K562 (cell line): ENCODE data around the gene TTC16. TPM values are rescaled to one million over a fixed set of nuclear protein-coding genes. Genes with fewer than 3 reads are reported as not detected.

ENCODE experiments used
- CREB1 ChIP-seq, 2 experiments: sonication (generic) in 1 of 2; formaldehyde crosslinking in 1 of 2; IDR thresholded peaks; 2 replicates each; pipeline versions ENCODE4 v1.6.1 to v1.8.0; 2012 to 2022; ENCODE audit warnings: inconsistent platforms in 1 of 2, mild to moderate bottlenecking in 1 of 2, missing genetic modification reagents in 1 of 2, moderate library complexity in 1 of 2
- L3MBTL2 ChIP-seq: fragments of 450-650 bp; IDR thresholded peaks from 2 replicates; pipeline ENCODE4 v1.6.1; 2016; ENCODE audit warnings: mild to moderate bottlenecking, moderate library complexity
- NR2C2 ChIP-seq, 2 experiments: fragments of 200-800 bp in 1 of 2; sonication (Bioruptor generic) in 1 of 2; sonication (generic) in 1 of 2; formaldehyde crosslinking in 1 of 2; IDR thresholded peaks; 2 replicates each; pipeline versions ENCODE4 v1.6.1 to v1.8.0; 2016 to 2022; ENCODE audit warnings: mild to moderate bottlenecking in 1 of 2, missing compliant biosample characterization in 1 of 2, missing genetic modification characterization in 1 of 2, missing genetic modification reagents in 1 of 2
- RUNX1 ChIP-seq: sonication (generic); IDR thresholded peaks from 2 replicates; pipeline ENCODE4 v1.6.1; 2016; ENCODE audit warnings: antibody characterized with exemption, low read depth
- ZFP30 ChIP-seq: fragments of 250-450 bp; sonication (Bioruptor Pico); IDR thresholded peaks from 2 replicates; pipeline ENCODE4 v1.8.0; 2022; ENCODE audit warnings: moderate library complexity, mild to moderate bottlenecking, inconsistent platforms, borderline replicate concordance
- ZNF212 ChIP-seq: fragments of 450-650 bp; formaldehyde crosslinking; IDR thresholded peaks from 2 replicates; pipeline ENCODE4 v1.4.0; 2020; ENCODE audit warnings: mild to moderate bottlenecking
- polyA plus RNA-seq, 8 experiments: library from polyadenylated mRNA; depleted of rRNA in 4 of 8; stranded (reverse) in 5 of 8; unstranded in 3 of 8; fragments of >200 nt; fragmentation: Nextera tagmentation in 2 of 8; fragmentation: Illumina TruSeq in 1 of 8; extraction: Ambion mirVana in 2 of 8; extraction: Trizol in 1 of 8; gene quantifications; 2 replicates each; pipeline versions ENCODE4 v1.2.1 to v1.2.3, GENCODE V29; 2011 to 2014; ENCODE audit warnings: inconsistent platforms in 1 of 8, missing spikeins in 1 of 8
- total RNA-seq, 7 experiments: library from RNA; depleted of rRNA in 6 of 7; stranded (reverse); fragments of >200 nt in 6 of 7; fragmentation: Illumina TruSeq in 2 of 7; extraction: Trizol in 2 of 7; gene quantifications; 2 replicates each; pipeline versions ENCODE4 v1.2.1 to v1.2.3, GENCODE V29; 2011 to 2021; ENCODE audit warnings: low replicate concordance in 1 of 7
- TF ChIP-seq, protein P1 (sequence below), 2 experiments: fragments of 450-650 bp in 1 of 2; sonication (generic) in 1 of 2; formaldehyde crosslinking; conservative IDR thresholded peaks; 2 replicates each; pipeline versions ENCODE4 v1.4.0 to v1.8.1; 2020 to 2022; ENCODE audit warnings: mild to moderate bottlenecking in 1 of 2, missing genetic modification reagents in 1 of 2
- TF ChIP-seq, protein P2 (sequence below): fragments of 250-450 bp; sonication (Bioruptor Pico); IDR thresholded peaks from 2 replicates; pipeline ENCODE4 v1.9.0; 2021; ENCODE audit warnings: mild to moderate bottlenecking, inconsistent platforms
- TF ChIP-seq, protein P3 (sequence below): fragments of 250-450 bp; sonication (Bioruptor Pico); IDR thresholded peaks from 2 replicates; pipeline ENCODE4 v1.4.0; 2020
- TF ChIP-seq, protein P4 (sequence below): fragments of 200-800 bp; sonication (Bioruptor generic); IDR thresholded peaks from 2 replicates; pipeline ENCODE4 v1.6.1; 2016; ENCODE audit warnings: missing genetic modification characterization, missing compliant biosample characterization

Gene TTC16
- total and polyA plus RNA-seq, 9 of the 15 experiments (the other 6 are each of a cell fraction or from before 2014, with no cell fraction given), result 0.11 TPM; not detected in 8

DNA sequence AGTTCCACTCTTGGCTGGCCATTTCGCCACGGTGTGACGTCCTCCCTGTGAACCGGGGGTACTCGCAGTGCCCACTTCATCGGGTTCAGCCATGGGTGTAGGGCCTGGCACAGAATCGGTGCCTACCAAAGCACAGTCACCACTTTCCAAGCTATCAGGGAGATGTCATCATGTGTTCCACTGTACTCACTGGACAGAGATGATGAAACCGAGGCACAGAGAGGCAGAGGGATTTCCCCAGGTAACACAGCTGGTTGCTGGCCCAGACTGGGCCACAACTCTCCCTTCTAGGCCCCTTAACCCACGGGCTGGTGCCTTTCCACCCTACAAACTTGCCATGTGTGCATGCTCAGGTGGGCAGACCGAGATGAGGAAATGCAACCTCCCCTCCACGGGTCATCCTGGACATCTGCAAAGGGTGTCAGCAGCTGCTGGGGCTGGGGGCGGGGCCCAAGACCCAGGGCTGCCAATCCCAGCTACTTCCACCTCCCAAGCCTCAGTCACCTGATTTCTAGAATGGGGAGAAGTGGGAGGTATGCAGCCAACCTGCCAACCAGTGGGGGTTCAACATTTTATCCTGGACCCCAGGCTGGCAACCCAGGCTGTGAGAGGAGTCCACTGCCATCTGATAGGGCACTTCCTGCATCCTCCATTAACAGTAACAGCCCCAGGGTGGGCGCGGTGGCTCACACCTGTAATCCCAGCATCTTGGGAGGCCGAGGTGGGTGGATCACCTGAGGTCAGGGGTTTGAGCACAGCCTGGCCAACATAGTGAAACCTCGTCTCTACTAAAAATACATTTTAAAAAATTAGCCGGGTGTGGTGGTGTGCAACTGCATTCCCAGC is 63.5 kb downstream of the TTC16 start (continued):
- TF ChIP-seq, protein P1, sequence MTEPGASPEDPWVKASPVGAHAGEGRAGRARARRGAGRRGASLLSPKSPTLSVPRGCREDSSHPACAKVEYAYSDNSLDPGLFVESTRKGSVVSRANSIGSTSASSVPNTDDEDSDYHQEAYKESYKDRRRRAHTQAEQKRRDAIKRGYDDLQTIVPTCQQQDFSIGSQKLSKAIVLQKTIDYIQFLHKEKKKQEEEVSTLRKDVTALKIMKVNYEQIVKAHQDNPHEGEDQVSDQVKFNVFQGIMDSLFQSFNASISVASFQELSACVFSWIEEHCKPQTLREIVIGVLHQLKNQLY (CRISPR knock-in tag; conservative IDR thresholded peaks at IDR 0.05), result no peak
- TF ChIP-seq ZNF212 (CRISPR knock-in tag), result no peak
- TF ChIP-seq ZFP30, result no peak
- TF ChIP-seq RUNX1, result no peak
- TF ChIP-seq, protein P2, sequence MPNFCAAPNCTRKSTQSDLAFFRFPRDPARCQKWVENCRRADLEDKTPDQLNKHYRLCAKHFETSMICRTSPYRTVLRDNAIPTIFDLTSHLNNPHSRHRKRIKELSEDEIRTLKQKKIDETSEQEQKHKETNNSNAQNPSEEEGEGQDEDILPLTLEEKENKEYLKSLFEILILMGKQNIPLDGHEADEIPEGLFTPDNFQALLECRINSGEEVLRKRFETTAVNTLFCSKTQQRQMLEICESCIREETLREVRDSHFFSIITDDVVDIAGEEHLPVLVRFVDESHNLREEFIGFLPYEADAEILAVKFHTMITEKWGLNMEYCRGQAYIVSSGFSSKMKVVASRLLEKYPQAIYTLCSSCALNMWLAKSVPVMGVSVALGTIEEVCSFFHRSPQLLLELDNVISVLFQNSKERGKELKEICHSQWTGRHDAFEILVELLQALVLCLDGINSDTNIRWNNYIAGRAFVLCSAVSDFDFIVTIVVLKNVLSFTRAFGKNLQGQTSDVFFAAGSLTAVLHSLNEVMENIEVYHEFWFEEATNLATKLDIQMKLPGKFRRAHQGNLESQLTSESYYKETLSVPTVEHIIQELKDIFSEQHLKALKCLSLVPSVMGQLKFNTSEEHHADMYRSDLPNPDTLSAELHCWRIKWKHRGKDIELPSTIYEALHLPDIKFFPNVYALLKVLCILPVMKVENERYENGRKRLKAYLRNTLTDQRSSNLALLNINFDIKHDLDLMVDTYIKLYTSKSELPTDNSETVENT, result no peak
- no peak for TF ChIP-seq L3MBTL2
- no peak for TF ChIP-seq CREB1 (IDR thresholded peaks at IDR 0.05)
- TF ChIP-seq CREB1 (CRISPR knock-in tag; IDR thresholded peaks at IDR 0.05), result 0 out of 2 replicates have a peak, but pooled peaks have one; percentile 44
- TF ChIP-seq, protein P3, sequence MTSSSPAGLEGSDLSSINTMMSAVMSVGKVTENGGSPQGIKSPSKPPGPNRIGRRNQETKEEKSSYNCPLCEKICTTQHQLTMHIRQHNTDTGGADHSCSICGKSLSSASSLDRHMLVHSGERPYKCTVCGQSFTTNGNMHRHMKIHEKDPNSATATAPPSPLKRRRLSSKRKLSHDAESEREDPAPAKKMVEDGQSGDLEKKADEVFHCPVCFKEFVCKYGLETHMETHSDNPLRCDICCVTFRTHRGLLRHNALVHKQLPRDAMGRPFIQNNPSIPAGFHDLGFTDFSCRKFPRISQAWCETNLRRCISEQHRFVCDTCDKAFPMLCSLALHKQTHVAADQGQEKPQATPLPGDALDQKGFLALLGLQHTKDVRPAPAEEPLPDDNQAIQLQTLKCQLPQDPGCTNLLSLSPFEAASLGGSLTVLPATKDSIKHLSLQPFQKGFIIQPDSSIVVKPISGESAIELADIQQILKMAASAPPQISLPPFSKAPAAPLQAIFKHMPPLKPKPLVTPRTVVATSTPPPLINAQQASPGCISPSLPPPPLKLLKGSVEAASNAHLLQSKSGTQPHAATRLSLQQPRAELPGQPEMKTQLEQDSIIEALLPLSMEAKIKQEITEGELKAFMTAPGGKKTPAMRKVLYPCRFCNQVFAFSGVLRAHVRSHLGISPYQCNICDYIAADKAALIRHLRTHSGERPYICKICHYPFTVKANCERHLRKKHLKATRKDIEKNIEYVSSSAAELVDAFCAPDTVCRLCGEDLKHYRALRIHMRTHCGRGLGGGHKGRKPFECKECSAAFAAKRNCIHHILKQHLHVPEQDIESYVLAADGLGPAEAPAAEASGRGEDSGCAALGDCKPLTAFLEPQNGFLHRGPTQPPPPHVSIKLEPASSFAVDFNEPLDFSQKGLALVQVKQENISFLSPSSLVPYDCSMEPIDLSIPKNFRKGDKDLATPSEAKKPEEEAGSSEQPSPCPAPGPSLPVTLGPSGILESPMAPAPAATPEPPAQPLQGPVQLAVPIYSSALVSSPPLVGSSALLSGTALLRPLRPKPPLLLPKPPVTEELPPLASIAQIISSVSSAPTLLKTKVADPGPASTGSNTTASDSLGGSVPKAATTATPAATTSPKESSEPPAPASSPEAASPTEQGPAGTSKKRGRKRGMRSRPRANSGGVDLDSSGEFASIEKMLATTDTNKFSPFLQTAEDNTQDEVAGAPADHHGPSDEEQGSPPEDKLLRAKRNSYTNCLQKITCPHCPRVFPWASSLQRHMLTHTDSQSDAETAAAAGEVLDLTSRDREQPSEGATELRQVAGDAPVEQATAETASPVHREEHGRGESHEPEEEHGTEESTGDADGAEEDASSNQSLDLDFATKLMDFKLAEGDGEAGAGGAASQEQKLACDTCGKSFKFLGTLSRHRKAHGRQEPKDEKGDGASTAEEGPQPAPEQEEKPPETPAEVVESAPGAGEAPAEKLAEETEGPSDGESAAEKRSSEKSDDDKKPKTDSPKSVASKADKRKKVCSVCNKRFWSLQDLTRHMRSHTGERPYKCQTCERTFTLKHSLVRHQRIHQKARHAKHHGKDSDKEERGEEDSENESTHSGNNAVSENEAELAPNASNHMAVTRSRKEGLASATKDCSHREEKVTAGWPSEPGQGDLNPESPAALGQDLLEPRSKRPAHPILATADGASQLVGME (CRISPR knock-in tag), result no peak
- TF ChIP-seq, protein P4, sequence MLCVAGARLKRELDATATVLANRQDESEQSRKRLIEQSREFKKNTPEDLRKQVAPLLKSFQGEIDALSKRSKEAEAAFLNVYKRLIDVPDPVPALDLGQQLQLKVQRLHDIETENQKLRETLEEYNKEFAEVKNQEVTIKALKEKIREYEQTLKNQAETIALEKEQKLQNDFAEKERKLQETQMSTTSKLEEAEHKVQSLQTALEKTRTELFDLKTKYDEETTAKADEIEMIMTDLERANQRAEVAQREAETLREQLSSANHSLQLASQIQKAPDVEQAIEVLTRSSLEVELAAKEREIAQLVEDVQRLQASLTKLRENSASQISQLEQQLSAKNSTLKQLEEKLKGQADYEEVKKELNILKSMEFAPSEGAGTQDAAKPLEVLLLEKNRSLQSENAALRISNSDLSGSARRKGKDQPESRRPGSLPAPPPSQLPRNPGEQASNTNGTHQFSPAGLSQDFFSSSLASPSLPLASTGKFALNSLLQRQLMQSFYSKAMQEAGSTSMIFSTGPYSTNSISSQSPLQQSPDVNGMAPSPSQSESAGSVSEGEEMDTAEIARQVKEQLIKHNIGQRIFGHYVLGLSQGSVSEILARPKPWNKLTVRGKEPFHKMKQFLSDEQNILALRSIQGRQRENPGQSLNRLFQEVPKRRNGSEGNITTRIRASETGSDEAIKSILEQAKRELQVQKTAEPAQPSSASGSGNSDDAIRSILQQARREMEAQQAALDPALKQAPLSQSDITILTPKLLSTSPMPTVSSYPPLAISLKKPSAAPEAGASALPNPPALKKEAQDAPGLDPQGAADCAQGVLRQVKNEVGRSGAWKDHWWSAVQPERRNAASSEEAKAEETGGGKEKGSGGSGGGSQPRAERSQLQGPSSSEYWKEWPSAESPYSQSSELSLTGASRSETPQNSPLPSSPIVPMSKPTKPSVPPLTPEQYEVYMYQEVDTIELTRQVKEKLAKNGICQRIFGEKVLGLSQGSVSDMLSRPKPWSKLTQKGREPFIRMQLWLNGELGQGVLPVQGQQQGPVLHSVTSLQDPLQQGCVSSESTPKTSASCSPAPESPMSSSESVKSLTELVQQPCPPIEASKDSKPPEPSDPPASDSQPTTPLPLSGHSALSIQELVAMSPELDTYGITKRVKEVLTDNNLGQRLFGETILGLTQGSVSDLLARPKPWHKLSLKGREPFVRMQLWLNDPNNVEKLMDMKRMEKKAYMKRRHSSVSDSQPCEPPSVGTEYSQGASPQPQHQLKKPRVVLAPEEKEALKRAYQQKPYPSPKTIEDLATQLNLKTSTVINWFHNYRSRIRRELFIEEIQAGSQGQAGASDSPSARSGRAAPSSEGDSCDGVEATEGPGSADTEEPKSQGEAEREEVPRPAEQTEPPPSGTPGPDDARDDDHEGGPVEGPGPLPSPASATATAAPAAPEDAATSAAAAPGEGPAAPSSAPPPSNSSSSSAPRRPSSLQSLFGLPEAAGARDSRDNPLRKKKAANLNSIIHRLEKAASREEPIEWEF (CRISPR knock-in tag), result no peak
- no peak for TF ChIP-seq NR2C2 (CRISPR knock-in tag; IDR thresholded peaks at IDR 0.05)
- 0 out of 2 replicates have a peak, but pooled peaks have one; percentile 27 for TF ChIP-seq NR2C2 (tag; IDR thresholded peaks at IDR 0.05)
